GM12891 (cell line): ENCODE results near the gene VENTX.

Experiments used
- PAX5 ChIP-seq: IDR thresholded peaks from 2 replicates; pipeline ENCODE4 v1.6.1; 2011; ENCODE audit warnings: low read length, moderate library complexity, mild to moderate bottlenecking; ENCODE audit not compliant: insufficient read depth, severe bottlenecking
- POLR2A ChIP-seq: IDR thresholded peaks from 2 replicates; pipeline ENCODE4 v1.6.1; 2011; ENCODE audit warnings: low read depth, low read length, control low read depth
- POLR2AphosphoS5 ChIP-seq: IDR thresholded peaks from 2 replicates; pipeline ENCODE4 v1.6.1; 2011; ENCODE audit warnings: low read depth, low read length, control low read depth
- POU2F2 ChIP-seq: IDR thresholded peaks from 2 replicates; pipeline ENCODE4 v1.6.1; 2011; ENCODE audit warnings: low read depth, mild to moderate bottlenecking, control low read depth, low read length, moderate library complexity
- SPI1 ChIP-seq: IDR thresholded peaks from 2 replicates; pipeline ENCODE4 v1.6.1; 2011; ENCODE audit warnings: low read depth, low read length, control low read depth
- TAF1 ChIP-seq: IDR thresholded peaks from 2 replicates; pipeline ENCODE4 v1.6.1; 2011; ENCODE audit warnings: low read depth, low read length, control low read depth

DNA sequence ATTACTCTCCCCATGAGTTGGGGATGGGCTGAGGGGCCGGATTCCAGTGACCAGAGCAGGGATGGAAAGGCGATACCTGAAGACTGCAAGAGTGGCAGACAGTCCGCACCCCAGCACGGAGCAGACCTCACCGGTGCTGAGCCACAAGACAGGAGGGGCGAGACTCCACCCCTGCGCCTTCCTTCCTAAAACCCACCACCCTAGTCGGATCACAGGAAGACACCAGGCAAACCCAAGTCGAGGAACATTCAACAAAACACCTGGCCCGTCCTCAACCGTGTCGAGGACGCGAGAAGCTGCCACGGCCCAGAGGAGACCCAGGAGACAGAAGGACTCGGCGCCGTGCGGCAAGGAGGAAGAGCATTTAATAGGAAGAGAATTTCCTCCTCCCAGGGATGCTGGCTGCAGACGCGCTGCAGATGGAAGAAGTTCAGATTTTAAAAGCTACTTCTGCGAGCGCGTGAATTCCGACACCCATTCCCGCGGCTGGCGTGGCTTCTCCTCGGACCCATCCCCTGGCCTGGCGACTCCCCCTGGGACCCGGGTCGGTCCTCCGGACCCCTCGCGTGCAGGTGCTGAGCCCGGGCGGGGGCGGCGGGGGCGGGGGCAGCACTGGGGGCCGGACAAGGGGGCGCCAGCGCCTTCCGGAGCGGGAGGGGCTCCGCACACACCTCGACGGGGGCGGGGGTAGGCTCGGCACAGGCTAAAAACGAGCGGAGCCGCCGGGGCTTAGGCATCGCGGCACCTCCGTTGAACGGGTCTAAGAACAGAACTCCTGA, 8.2 kb upstream of the VENTX start:
- TF ChIP-seq TAF1, result no peak
- no peak for TF ChIP-seq POLR2A
- no peak for TF ChIP-seq POLR2AphosphoS5
- no peak for TF ChIP-seq SPI1
- TF ChIP-seq POU2F2, result no peak
- TF ChIP-seq PAX5, result no peak
